Sigmoid colon (tissue), 7 donors: ENCODE results near the gene CDAN1. TPM values are rescaled to one million over a fixed set of nuclear protein-coding genes. Genes with fewer than 3 reads are reported as not detected.

Experiments used
- DNase-seq: peaks from one replicate; pipeline ENCODE4 v3.0.0-alpha.2; 2019
- H3K27ac ChIP-seq, 4 donors: fragments of 200-600 bp; sonication (generic); one replicate each; pipeline ENCODE4 v1.5.1; 2016 to 2019; ENCODE audit warnings: mild to moderate bottlenecking in 1 of 4
- H3K27me3 ChIP-seq, 3 donors: fragments of 200-600 bp; sonication (generic); one replicate each; pipeline ENCODE4 v1.5.1; 2019; ENCODE audit warnings: mild to moderate bottlenecking in 1 of 3
- H3K36me3 ChIP-seq, 4 donors: fragments of 200-600 bp; sonication (generic); one replicate each; pipeline ENCODE4 v1.5.1; 2016 to 2019
- H3K4me1 ChIP-seq, 4 donors: fragments of 200-600 bp; sonication (generic); one replicate each; pipeline ENCODE4 v1.5.1; 2017 to 2019
- H3K4me3 ChIP-seq, 4 donors: fragments of 200-600 bp; sonication (generic); one replicate each; pipeline ENCODE4 v1.5.1; 2017 to 2019; ENCODE audit warnings: mild to moderate bottlenecking in 2 of 4, moderate library complexity in 1 of 4
- H3K9me3 ChIP-seq, 4 donors: fragments of 200-600 bp in 3 of 4; sonication (generic) in 3 of 4; one replicate each; pipeline versions ENCODE4 v1.5.1 to v1.6.1; 2013 to 2019
- CTCF ChIP-seq, 4 experiments: fragments of 450-650 bp in 3 of 4; fragments of 200-600 bp in 1 of 4; IDR thresholded peaks; one replicate each; pipeline ENCODE4 v1.5.1; 2016 to 2019; ENCODE audit warnings: antibody characterized with exemption in 4 of 4, mild to moderate bottlenecking in 3 of 4, moderate library complexity in 2 of 4
- EP300 ChIP-seq, 4 donors: sonication (generic); formaldehyde crosslinking; IDR thresholded peaks; one replicate each; pipeline ENCODE4 v1.6.1; 2017; ENCODE audit warnings: antibody characterized with exemption in 4 of 4
- POLR2A ChIP-seq, 2 donors: fragments of 450-650 bp; IDR thresholded peaks; one replicate each; pipeline ENCODE4 v1.6.1; 2016; ENCODE audit warnings: antibody characterized with exemption in 2 of 2, mild to moderate bottlenecking in 2 of 2, moderate library complexity in 2 of 2
- POLR2AphosphoS5 ChIP-seq, 4 donors: sonication (generic); formaldehyde crosslinking; IDR thresholded peaks; one replicate each; pipeline ENCODE4 v1.6.1; 2017; ENCODE audit warnings: antibody characterized with exemption in 4 of 4
- WGBS, 2 donors: extraction: QIAGEN DNeasy Blood & Tissue Kit; methylation state at CpG; one replicate each; pipeline ENCODE4 v1.1.7; 2013; 5-methylcytosine and 5-hydroxymethylcytosine counted together
- intact Hi-C: fragments of 100-400 bp; cut with DNase I; formaldehyde crosslinking; loops from one replicate; pipeline ENCODE4 v1.15.1; 2023
- polyA plus RNA-seq, 3 donors: library from polyadenylated mRNA; stranded (reverse); fragments of 200-250 nt; gene quantifications; one replicate each; pipeline ENCODE4 v1.2.3, GENCODE V29; 2013
- total RNA-seq, 4 donors: library from RNA; depleted of rRNA; stranded (reverse); fragments of >200 nt; gene quantifications; one replicate each; pipeline ENCODE4 v1.1.0, GENCODE V29; 2016
- donor health status: healthy with polysubstance abuse.
- donor health status: Bipolar disorder and iron deficiency.
- donor health status: healthy.

CDAN1 gene
- total and polyA plus RNA-seq, 7 donors = 1.2 to 11.4 (median 8.0) TPM

DNA sequence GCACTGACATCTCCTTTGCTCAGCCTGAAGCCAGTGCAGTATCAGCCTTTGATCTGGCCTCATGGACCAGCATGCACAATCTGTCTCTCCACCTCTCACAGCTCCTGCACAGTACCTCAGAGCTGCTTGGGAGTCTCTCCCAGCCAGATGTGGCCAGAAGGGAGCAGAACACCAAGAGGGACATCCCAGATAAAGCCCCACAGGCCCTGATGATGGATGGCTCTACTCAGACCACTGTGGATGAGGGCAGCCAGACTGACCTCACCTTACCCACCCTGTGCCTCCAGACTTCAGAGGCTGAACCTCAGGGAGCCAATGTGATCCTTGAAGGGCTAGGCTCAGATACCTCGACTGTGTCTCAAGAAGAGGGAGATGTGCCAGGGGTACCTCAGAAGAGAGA, 44.4 kb downstream of the CDAN1 start:
- Histone ChIP-seq H3K4me3 (no peak overlapping the region), H3K4me1 (no peaks in the 10 kb centered on the region), H3K36me3 (peaks cover 38 to 100% (median 63%) of the 10 kb centered on the region in 4 donors), H3K27ac (no peak overlapping the region), H3K9me3 (no peaks in the 10 kb centered on the region), H3K27me3 (no peaks in the 10 kb centered on the region)
- TF ChIP-seq POLR2AphosphoS5 (IDR thresholded peaks at IDR 0.05) (no peak), EP300 (IDR thresholded peaks at IDR 0.05) (no peak), POLR2A (IDR thresholded peaks at IDR 0.05) (no peak), CTCF (IDR thresholded peaks at IDR 0.05) (no peak)
- intact Hi-C loops = no loop called here
- WGBS, 2 donors = 86 to 91% methylated on average over 1 of the region's 1 CpG
- no peak for DNase-seq

GRCh38 chr15:42691770-42692169, 45.2 kb downstream of the CDAN1 start:
- Histone ChIP-seq H3K36me3 (peaks cover 40 to 100% (median 66%) of the 10 kb centered on the region in 4 donors), H3K27ac (no peak overlapping the region), H3K4me3 (no peak overlapping the region), H3K4me1 (no peaks in the 10 kb centered on the region), H3K9me3 (no peaks in the 10 kb centered on the region), H3K27me3 (no peaks in the 10 kb centered on the region)
- no peak for DNase-seq
- WGBS, 2 donors = 89 to 93% methylated on average over 9 of the region's 9 CpGs
- no peak for TF ChIP-seq EP300 (IDR thresholded peaks at IDR 0.05)
- no peak for TF ChIP-seq CTCF (IDR thresholded peaks at IDR 0.05)
- no peak for TF ChIP-seq POLR2AphosphoS5 (IDR thresholded peaks at IDR 0.05)
- TF ChIP-seq POLR2A (IDR thresholded peaks at IDR 0.05) = no peak
- intact Hi-C loops = no loop called here

GRCh38 chr15:42691308-42691707, 45.6 kb downstream of the CDAN1 start:
- TF ChIP-seq CTCF (IDR thresholded peaks at IDR 0.05) (no peak), POLR2A (IDR thresholded peaks at IDR 0.05) (no peak), EP300 (IDR thresholded peaks at IDR 0.05) (no peak), POLR2AphosphoS5 (IDR thresholded peaks at IDR 0.05) (no peak)
- Histone ChIP-seq H3K9me3 (no peaks in the 10 kb centered on the region), H3K36me3 (peaks cover 42 to 100% (median 67%) of the 10 kb centered on the region in 4 donors), H3K4me3 (no peak overlapping the region), H3K4me1 (no peaks in the 10 kb centered on the region), H3K27ac (no peak overlapping the region), H3K27me3 (no peaks in the 10 kb centered on the region)
- intact Hi-C loops = no loop called here
- no peak for DNase-seq
- 83 to 85% methylated on average over 4 of the region's 4 CpGs for WGBS, 2 donors

GRCh38 chr15:42688301-42688700, 48.6 kb downstream of the CDAN1 start:
- Histone ChIP-seq H3K27ac (no peak overlapping the region), H3K9me3 (no peaks in the 10 kb centered on the region), H3K27me3 (no peaks in the 10 kb centered on the region), H3K4me3 (no peak overlapping the region), H3K36me3 (peaks cover 39 to 100% (median 71%) of the 10 kb centered on the region in 4 donors), H3K4me1 (no peaks in the 10 kb centered on the region)
- intact Hi-C loops = no loop called here
- WGBS, 2 donors = 86 to 88% methylated on average over 3 of the region's 3 CpGs
- TF ChIP-seq POLR2AphosphoS5 (IDR thresholded peaks at IDR 0.05) (no peak), EP300 (IDR thresholded peaks at IDR 0.05) (no peak), POLR2A (IDR thresholded peaks at IDR 0.05) (no peak), CTCF (IDR thresholded peaks at IDR 0.05) (no peak)
- no peak for DNase-seq

DNA sequence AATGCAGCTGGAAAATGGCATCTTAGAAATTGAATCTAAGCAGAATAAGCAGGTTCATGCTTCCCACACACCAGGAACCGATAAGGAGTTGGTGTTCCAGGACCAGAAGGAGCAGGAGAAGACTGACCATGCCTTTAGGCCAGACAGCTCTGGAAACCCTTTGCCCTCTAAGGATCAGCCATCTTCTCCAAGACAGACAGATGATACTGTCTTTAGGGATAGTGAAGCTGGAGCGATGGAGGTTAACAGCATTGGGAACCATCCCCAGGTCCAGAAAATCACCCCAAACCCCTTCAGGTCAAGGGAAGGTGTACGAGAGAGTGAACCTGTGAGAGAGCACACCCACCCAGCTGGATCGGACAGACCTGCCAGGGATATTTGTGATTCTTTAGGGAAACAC, 49.2 kb downstream of the CDAN1 start:
- TF ChIP-seq POLR2AphosphoS5 (IDR thresholded peaks at IDR 0.05) = no peak
- intact Hi-C loops = no loop called here
- Histone ChIP-seq H3K27ac (no peak overlapping the region), H3K36me3 (peaks cover 41 to 100% (median 70%) of the 10 kb centered on the region in 4 donors), H3K4me1 (no peaks in the 10 kb centered on the region), H3K27me3 (no peaks in the 10 kb centered on the region), H3K9me3 (no peaks in the 10 kb centered on the region), H3K4me3 (no peak overlapping the region)
- WGBS, 2 donors = 96 to 97% methylated on average over 4 of the region's 4 CpGs
- no peak for DNase-seq
